Measurements from ENCODE around the gene STKLD1.
A peak's percentile ranks its signal among the peaks of the same experiment; 100 is the strongest.

STKLD1 gene

GRCh38 chr9:133357656-133358055, 18.5 kb upstream of the STKLD1 start:
- no peak for DNase-seq (ENCODE audit: low read depth, low spot score)
- TF ChIP-seq YY1 (IDR thresholded peaks at IDR 0.05; ENCODE audit: insufficient read depth, insufficient read length) (no peak), SUZ12 (IDR thresholded peaks at IDR 0.05; ENCODE audit: extremely low read depth, insufficient read depth, insufficient read length) (no peak), ZNF274 (IDR thresholded peaks at IDR 0.05; ENCODE audit: low read depth, low read length) (no peak)
- peaks cover 18% of the 10 kb centered on the region for H3K4me1 ChIP-seq (ENCODE audit: insufficient read depth, insufficient read length)
- H3K36me3 ChIP-seq (ENCODE audit: insufficient read depth, insufficient read length, low read length), result peaks cover 82% of the 10 kb centered on the region
- H3K4me3 ChIP-seq (ENCODE audit: insufficient read length, low read depth), result peak overlapping the region; percentile 75
- no peaks in the 10 kb centered on the region for H3K9me3 ChIP-seq (ENCODE audit: insufficient read depth, low read length)
- peak overlapping the region; percentile 80 for H3K9ac ChIP-seq (ENCODE audit: insufficient read length, low read depth)
- no peaks in the 10 kb centered on the region for H3K27me3 ChIP-seq (ENCODE audit: insufficient read depth, insufficient read length)

GRCh38 chr9:133359399-133360175, 16.6 kb upstream of the STKLD1 start:
- DNase-seq (ENCODE audit: low read depth, low spot score), result no peak
- Histone ChIP-seq H3K36me3 (ENCODE audit: insufficient read depth, insufficient read length, low read length) (peaks cover 79% of the 10 kb centered on the region), H3K9me3 (ENCODE audit: insufficient read depth, low read length) (no peaks in the 10 kb centered on the region), H3K9ac (ENCODE audit: insufficient read length, low read depth) (peak overlapping the region; percentile 18), H3K4me1 (ENCODE audit: insufficient read depth, insufficient read length) (peaks cover 18% of the 10 kb centered on the region), H3K4me3 (ENCODE audit: insufficient read length, low read depth) (no peak overlapping the region), H3K27me3 (ENCODE audit: insufficient read depth, insufficient read length) (no peaks in the 10 kb centered on the region)
- no peak for TF ChIP-seq ZNF274 (IDR thresholded peaks at IDR 0.05; ENCODE audit: low read depth, low read length)
- TF ChIP-seq SUZ12 (IDR thresholded peaks at IDR 0.05; ENCODE audit: extremely low read depth, insufficient read depth, insufficient read length), result no peak
- no peak for TF ChIP-seq YY1 (IDR thresholded peaks at IDR 0.05; ENCODE audit: insufficient read depth, insufficient read length)

GRCh38 chr9:133360400-133361393, 15.5 kb upstream of the STKLD1 start:
- H3K27me3 ChIP-seq (ENCODE audit: insufficient read depth, insufficient read length), result no peaks in the 10 kb centered on the region
- no peaks in the 10 kb centered on the region for H3K9me3 ChIP-seq (ENCODE audit: insufficient read depth, low read length)
- H3K36me3 ChIP-seq (ENCODE audit: insufficient read depth, insufficient read length, low read length), result peaks cover 85% of the 10 kb centered on the region
- TF ChIP-seq YY1 (IDR thresholded peaks at IDR 0.05; ENCODE audit: insufficient read depth, insufficient read length) (no peak), ZNF274 (IDR thresholded peaks at IDR 0.05; ENCODE audit: low read depth, low read length) (no peak), SUZ12 (IDR thresholded peaks at IDR 0.05; ENCODE audit: extremely low read depth, insufficient read depth, insufficient read length) (no peak)
- H3K9ac ChIP-seq (ENCODE audit: insufficient read length, low read depth), result no peak overlapping the region
- peaks cover 15% of the 10 kb centered on the region for H3K4me1 ChIP-seq (ENCODE audit: insufficient read depth, insufficient read length)
- no peak for DNase-seq (ENCODE audit: low read depth, low spot score)
- no peak overlapping the region for H3K4me3 ChIP-seq (ENCODE audit: insufficient read length, low read depth)

GRCh38 chr9:133361507-133362092, 14.6 kb upstream of the STKLD1 start:
- H3K27me3 ChIP-seq (ENCODE audit: insufficient read depth, insufficient read length), result no peaks in the 10 kb centered on the region
- H3K9me3 ChIP-seq (ENCODE audit: insufficient read depth, low read length), result no peaks in the 10 kb centered on the region
- no peak for DNase-seq (ENCODE audit: low read depth, low spot score)
- H3K36me3 ChIP-seq (ENCODE audit: insufficient read depth, insufficient read length, low read length), result peaks cover 94% of the 10 kb centered on the region
- H3K4me1 ChIP-seq (ENCODE audit: insufficient read depth, insufficient read length), result peaks cover 15% of the 10 kb centered on the region
- H3K4me3 ChIP-seq (ENCODE audit: insufficient read length, low read depth), result no peak overlapping the region
- no peak overlapping the region for H3K9ac ChIP-seq (ENCODE audit: insufficient read length, low read depth)
- no peak for TF ChIP-seq YY1 (IDR thresholded peaks at IDR 0.05; ENCODE audit: insufficient read depth, insufficient read length)
- no peak for TF ChIP-seq ZNF274 (IDR thresholded peaks at IDR 0.05; ENCODE audit: low read depth, low read length)
- TF ChIP-seq SUZ12 (IDR thresholded peaks at IDR 0.05; ENCODE audit: extremely low read depth, insufficient read depth, insufficient read length), result no peak

- TF ChIP-seq SUZ12 (IDR thresholded peaks at IDR 0.05; ENCODE audit: extremely low read depth, insufficient read depth, insufficient read length), result no peak
- no peak for TF ChIP-seq YY1 (IDR thresholded peaks at IDR 0.05; ENCODE audit: insufficient read depth, insufficient read length)
- no peak for TF ChIP-seq ZNF274 (IDR thresholded peaks at IDR 0.05; ENCODE audit: low read depth, low read length)
- Histone ChIP-seq H3K36me3 (ENCODE audit: insufficient read depth, insufficient read length, low read length) (peaks cover 97% of the 10 kb centered on the region), H3K9me3 (ENCODE audit: insufficient read depth, low read length) (no peaks in the 10 kb centered on the region), H3K27me3 (ENCODE audit: insufficient read depth, insufficient read length) (no peaks in the 10 kb centered on the region), H3K4me3 (ENCODE audit: insufficient read length, low read depth) (no peak overlapping the region), H3K4me1 (ENCODE audit: insufficient read depth, insufficient read length) (peaks cover 15% of the 10 kb centered on the region), H3K9ac (ENCODE audit: insufficient read length, low read depth) (no peak overlapping the region)
- no peak for DNase-seq (ENCODE audit: low read depth, low spot score)
Observed at GRCh38 chr9:133362359-133363044, 13.7 kb upstream of the STKLD1 start.

- peaks cover 97% of the 10 kb centered on the region for H3K36me3 ChIP-seq (ENCODE audit: insufficient read depth, insufficient read length, low read length)
- no peaks in the 10 kb centered on the region for H3K27me3 ChIP-seq (ENCODE audit: insufficient read depth, insufficient read length)
- DNase-seq (ENCODE audit: low read depth, low spot score), result no peak
- no peak overlapping the region for H3K9ac ChIP-seq (ENCODE audit: insufficient read length, low read depth)
- H3K4me1 ChIP-seq (ENCODE audit: insufficient read depth, insufficient read length), result peaks cover 2% of the 10 kb centered on the region
- H3K9me3 ChIP-seq (ENCODE audit: insufficient read depth, low read length), result no peaks in the 10 kb centered on the region
- TF ChIP-seq YY1 (IDR thresholded peaks at IDR 0.05; ENCODE audit: insufficient read depth, insufficient read length), result no peak
- no peak overlapping the region for H3K4me3 ChIP-seq (ENCODE audit: insufficient read length, low read depth)
Observed at GRCh38 chr9:133366435-133366834, 9.7 kb upstream of the STKLD1 start.
